Regular cardiac myocyte (primary cell): ENCODE data around the gene SCYL3. TPM values are rescaled to one million over a fixed set of nuclear protein-coding genes. Genes with fewer than 3 reads are reported as not detected.

Source experiments
- total RNA-seq: library from RNA; depleted of rRNA; stranded (reverse); fragments of >200 nt; gene quantifications from 2 replicates; pipeline ENCODE4 v1.2.3, GENCODE V29; 2014

SCYL3 gene
- total RNA-seq = 6.5 and 8.2 TPM in 2 replicates

DNA sequence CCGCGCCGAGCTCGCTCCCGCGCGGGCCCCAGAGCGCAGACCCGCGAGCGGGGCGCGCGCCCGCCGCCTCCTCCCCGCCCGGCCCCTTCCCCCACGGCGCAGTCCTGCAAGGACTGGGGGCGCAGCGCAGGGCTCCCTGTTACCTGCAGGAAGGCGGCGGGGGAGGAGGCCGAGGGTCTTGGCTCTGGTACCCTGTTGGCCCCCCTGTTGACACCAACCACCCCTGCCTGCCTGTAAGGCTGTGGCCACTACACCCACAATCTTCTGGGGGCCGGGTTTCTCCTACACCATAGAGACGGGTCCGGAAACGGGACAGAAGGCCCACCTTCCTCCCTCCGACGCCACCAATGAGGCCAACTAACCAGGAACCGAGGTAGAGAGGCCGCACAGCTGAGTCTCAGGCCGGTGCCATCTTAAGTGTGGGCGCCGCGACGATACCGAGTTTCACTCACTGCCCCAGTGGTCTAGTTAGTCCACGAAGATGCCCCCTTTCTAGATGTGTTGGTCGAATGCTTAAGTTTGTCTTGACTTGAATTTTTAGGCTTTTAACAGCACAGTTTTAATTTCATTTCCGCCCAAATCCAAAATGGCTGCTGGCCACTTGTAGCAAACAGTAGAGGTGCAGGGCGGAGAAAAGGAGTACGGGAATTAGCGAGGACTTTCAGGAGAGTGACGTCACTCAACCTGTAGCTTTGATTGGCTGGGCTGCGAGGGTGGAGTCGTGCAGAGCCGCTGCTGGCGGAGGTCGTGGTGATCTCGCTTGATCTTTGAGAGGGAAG, at the start of gene SCYL3:
Gene SCYL3, minus strand, starts transcription at position 252 of the 779 bp plus-strand sequence. CDS start 5,056 bp downstream, outside the sequence.

Other genes starting within 250 kb of the SCYL3 start
- 1.1 and 1.2 TPM in 2 replicates for gene SELL, start 182.3 kb downstream of the SCYL3 start, total RNA-seq
- under 0.01 TPM in 2 replicates for gene SELE, start 159.8 kb downstream of the SCYL3 start, total RNA-seq
- gene METTL18, start 99.0 kb downstream of the SCYL3 start, total RNA-seq = 7.6 and 8.2 TPM in 2 replicates
- gene KIFAP3, start 180.8 kb upstream of the SCYL3 start, total RNA-seq = 42.9 and 49.0 TPM in 2 replicates